Spleen (tissue), 7 donors: Measurements from ENCODE around the gene ARHGEF25.

Source experiments
- POLR2A ChIP-seq, 3 donors: fragments of 450-650 bp; IDR thresholded peaks; one replicate each; pipeline ENCODE4 v1.5.1; 2017; ENCODE audit warnings: antibody characterized with exemption in 3 of 3, mild to moderate bottlenecking in 1 of 3
- TF ChIP-seq, protein P1 (sequence below), 11 experiments: fragments of 200-600 bp in 7 of 11; fragments of 450-650 bp in 4 of 11; sonication (generic) in 4 of 11; IDR thresholded peaks in 8 of 11; conservative IDR thresholded peaks in 3 of 11; 1 replicate in 7 of 11; 2 replicates in 4 of 11; pipeline versions ENCODE4 v1.4.0 to v1.8.0; 2016 to 2021; ENCODE audit warnings: antibody characterized with exemption in 11 of 11, inconsistent platforms in 4 of 11, mild to moderate bottlenecking in 1 of 11
- donor health status: DM: no; HTN: no; CAD: no; lungs with moderate emphysema.
- donor health status: DM: no; HTN: no; CAD: no.
- donor health status: DM: no; HTN: no; CAD: no.

DNA sequence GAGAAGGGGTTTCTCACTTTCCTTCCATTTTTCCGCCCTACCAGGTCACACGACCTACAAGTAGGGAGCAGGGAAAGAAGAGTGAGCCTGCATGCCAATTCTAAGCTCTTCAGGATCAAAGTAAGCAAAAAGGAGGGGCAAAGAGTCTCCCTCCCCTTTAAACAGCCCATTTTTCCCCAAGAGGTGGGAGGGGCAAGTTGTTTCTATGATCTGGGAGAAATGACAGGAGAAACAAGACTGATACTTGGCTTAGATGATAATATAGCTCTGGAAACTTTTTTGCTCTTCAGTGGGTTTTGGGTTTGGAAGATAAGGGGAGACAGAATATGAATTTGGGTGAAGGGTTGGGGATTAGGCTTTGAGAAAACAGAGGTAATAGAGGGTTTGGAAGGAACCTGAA is 4.8 kb upstream of the ARHGEF25 start:
- TF ChIP-seq, protein P1, sequence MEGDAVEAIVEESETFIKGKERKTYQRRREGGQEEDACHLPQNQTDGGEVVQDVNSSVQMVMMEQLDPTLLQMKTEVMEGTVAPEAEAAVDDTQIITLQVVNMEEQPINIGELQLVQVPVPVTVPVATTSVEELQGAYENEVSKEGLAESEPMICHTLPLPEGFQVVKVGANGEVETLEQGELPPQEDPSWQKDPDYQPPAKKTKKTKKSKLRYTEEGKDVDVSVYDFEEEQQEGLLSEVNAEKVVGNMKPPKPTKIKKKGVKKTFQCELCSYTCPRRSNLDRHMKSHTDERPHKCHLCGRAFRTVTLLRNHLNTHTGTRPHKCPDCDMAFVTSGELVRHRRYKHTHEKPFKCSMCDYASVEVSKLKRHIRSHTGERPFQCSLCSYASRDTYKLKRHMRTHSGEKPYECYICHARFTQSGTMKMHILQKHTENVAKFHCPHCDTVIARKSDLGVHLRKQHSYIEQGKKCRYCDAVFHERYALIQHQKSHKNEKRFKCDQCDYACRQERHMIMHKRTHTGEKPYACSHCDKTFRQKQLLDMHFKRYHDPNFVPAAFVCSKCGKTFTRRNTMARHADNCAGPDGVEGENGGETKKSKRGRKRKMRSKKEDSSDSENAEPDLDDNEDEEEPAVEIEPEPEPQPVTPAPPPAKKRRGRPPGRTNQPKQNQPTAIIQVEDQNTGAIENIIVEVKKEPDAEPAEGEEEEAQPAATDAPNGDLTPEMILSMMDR (IDR thresholded peaks at IDR 0.05 in 8 of 11, conservative IDR thresholded peaks at IDR 0.05 in 3 of 11) = no peak
- TF ChIP-seq POLR2A (IDR thresholded peaks at IDR 0.05) = no peak
